Natural killer cell (primary cell): ENCODE data around the gene NHEJ1. TPM values are rescaled to one million over a fixed set of nuclear protein-coding genes. Genes with fewer than 3 reads are reported as not detected.

ENCODE experiments used
- ATAC-seq, 3 donors: fragments of 150-1000 bp in 2 of 3; fragments of 200-7000 bp in 1 of 3; cut with Tn5 transposase; 1 replicate in 1 of 3; 2 replicates in 2 of 3; pipeline ENCODE4 v1.10.0; 2021; ENCODE audit warnings: mild to moderate bottlenecking in 2 of 3, moderate library complexity in 2 of 3
- DNase-seq, 2 donors: peaks; one replicate each; pipeline versions ENCODE4 v3.0.0 to v3.0.0-alpha.2; 2013 to 2021; ENCODE audit warnings: mixed read lengths in 1 of 2
- H3K27ac ChIP-seq: one replicate; pipeline ENCODE4 v1.5.1; 2013; ENCODE audit warnings: mild to moderate bottlenecking, low read length
- H3K27me3 ChIP-seq: one replicate; pipeline ENCODE4 v1.6.1; 2013; ENCODE audit warnings: low read length; ENCODE audit not compliant: control insufficient read depth, insufficient read depth
- H3K36me3 ChIP-seq: one replicate; pipeline ENCODE4 v1.6.1; 2013; ENCODE audit warnings: low read length; ENCODE audit not compliant: control insufficient read depth, insufficient read depth
- H3K4me1 ChIP-seq: one replicate; pipeline ENCODE4 v1.6.1; 2013; ENCODE audit warnings: low read length; ENCODE audit not compliant: control insufficient read depth, insufficient read depth
- H3K4me3 ChIP-seq: one replicate; pipeline ENCODE4 v1.5.1; 2013; ENCODE audit warnings: low read length
- H3K9me3 ChIP-seq: one replicate; pipeline ENCODE4 v1.6.1; 2013; ENCODE audit warnings: low read length; ENCODE audit not compliant: control insufficient read depth, insufficient read depth
- H3K27ac Mint-ChIP-seq, 2 donors: one replicate each; pipeline ENCODE4 v1.8.0; 2022; ENCODE audit warnings: mild to moderate bottlenecking in 2 of 2, mixed read lengths in 2 of 2, moderate library complexity in 1 of 2
- H3K27me3 Mint-ChIP-seq, 2 donors: one replicate each; pipeline ENCODE4 v1.8.0; 2022; ENCODE audit warnings: low read depth in 2 of 2, mixed read lengths in 2 of 2
- H3K36me3 Mint-ChIP-seq: one replicate; pipeline ENCODE4 v1.8.0; 2022; ENCODE audit warnings: mixed read lengths
- H3K4me1 Mint-ChIP-seq, 2 donors: one replicate each; pipeline ENCODE4 v1.8.0; 2022; ENCODE audit warnings: mixed read lengths in 2 of 2
- H3K4me3 Mint-ChIP-seq: one replicate; pipeline ENCODE4 v1.8.0; 2022; ENCODE audit warnings: mild to moderate bottlenecking, moderate library complexity, mixed read lengths
- H3K9me3 Mint-ChIP-seq, 2 donors: one replicate each; pipeline ENCODE4 v1.8.0; 2022; ENCODE audit warnings: mixed read lengths in 2 of 2
- WGBS: methylation state at CpG from one replicate; pipeline ENCODE4 v1.1.7; 2013; ENCODE audit warnings: missing lambda C conversion rate; ENCODE audit not compliant: insufficient coverage; 5-methylcytosine and 5-hydroxymethylcytosine counted together
- intact Hi-C: fragments of 100-400 bp; cut with micrococcal nuclease; formaldehyde crosslinking; loops from one replicate; pipeline ENCODE4 v1.14.2; 2022
- total RNA-seq, 4 donors: library from RNA; stranded (reverse); fragments of 120-200 nt in 1 of 4; gene quantifications; one replicate each; pipeline versions ENCODE4 v1.2.3 to v1.2.4, GENCODE V29; 2013 to 2022
- TF ChIP-seq, protein P1 (sequence below): fragments of 200-600 bp; IDR thresholded peaks from one replicate; pipeline ENCODE4 v1.8.0; 2022; ENCODE audit warnings: antibody characterized with exemption

Gene NHEJ1
- total RNA-seq, 3 donors from 2014 or later (not counting 1 experiment from before 2014, with no cell fraction given) = 9.9 to 12.7 (median 11.0) TPM

- intact Hi-C loops = no loop called here
- H3K27ac Mint-ChIP-seq = no peak overlapping the region
- no peaks in the 10 kb centered on the region for H3K27me3 Mint-ChIP-seq
Observed at GRCh38 chr2:219079417-219079816, 81.2 kb downstream of the NHEJ1 start.

DNA sequence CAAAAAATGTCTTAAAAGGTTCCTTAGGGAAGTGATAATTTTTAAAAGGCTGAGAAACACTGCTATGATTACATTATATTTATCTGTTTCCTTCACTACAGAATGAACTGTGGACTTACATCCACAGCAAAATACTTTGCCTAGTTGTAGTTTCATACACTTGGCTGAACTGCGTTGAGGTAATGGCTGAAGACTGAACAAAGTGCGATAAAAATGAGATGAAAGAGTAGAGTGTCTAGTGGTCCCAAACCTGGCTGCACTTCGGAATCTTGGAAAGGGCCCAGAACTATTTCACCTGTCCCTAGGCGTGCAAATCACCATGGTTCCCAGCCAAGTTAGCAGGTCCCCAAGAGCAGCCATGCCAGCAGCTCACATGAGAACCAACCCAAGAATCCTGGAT lies 81.7 kb downstream of the NHEJ1 start:
- ATAC-seq (no peak), DNase-seq (no peak)
- TF ChIP-seq, protein P1, sequence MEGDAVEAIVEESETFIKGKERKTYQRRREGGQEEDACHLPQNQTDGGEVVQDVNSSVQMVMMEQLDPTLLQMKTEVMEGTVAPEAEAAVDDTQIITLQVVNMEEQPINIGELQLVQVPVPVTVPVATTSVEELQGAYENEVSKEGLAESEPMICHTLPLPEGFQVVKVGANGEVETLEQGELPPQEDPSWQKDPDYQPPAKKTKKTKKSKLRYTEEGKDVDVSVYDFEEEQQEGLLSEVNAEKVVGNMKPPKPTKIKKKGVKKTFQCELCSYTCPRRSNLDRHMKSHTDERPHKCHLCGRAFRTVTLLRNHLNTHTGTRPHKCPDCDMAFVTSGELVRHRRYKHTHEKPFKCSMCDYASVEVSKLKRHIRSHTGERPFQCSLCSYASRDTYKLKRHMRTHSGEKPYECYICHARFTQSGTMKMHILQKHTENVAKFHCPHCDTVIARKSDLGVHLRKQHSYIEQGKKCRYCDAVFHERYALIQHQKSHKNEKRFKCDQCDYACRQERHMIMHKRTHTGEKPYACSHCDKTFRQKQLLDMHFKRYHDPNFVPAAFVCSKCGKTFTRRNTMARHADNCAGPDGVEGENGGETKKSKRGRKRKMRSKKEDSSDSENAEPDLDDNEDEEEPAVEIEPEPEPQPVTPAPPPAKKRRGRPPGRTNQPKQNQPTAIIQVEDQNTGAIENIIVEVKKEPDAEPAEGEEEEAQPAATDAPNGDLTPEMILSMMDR = no peak
- no peaks in the 10 kb centered on the region for H3K4me1 ChIP-seq
- H3K9me3 ChIP-seq = no peaks in the 10 kb centered on the region
- H3K27me3 ChIP-seq = no peaks in the 10 kb centered on the region
- intact Hi-C loops = no loop called here
- H3K4me3 ChIP-seq = no peak overlapping the region
- H3K27me3 Mint-ChIP-seq = no peaks in the 10 kb centered on the region
- WGBS = 98% methylated on average over 4 of the region's 4 CpGs
- peaks cover 16% of the 10 kb centered on the region for H3K36me3 ChIP-seq
- no peak overlapping the region for H3K27ac Mint-ChIP-seq
- H3K4me1 Mint-ChIP-seq = peaks cover 0 to 4% of the 10 kb centered on the region in 2 donors
- peaks cover 6% of the 10 kb centered on the region for H3K36me3 Mint-ChIP-seq
- no peak overlapping the region for H3K27ac ChIP-seq
- H3K9me3 Mint-ChIP-seq = no peaks in the 10 kb centered on the region
- H3K4me3 Mint-ChIP-seq = no peak overlapping the region

More at GRCh38 chr2:219079417-219079816, 81.2 kb downstream of the NHEJ1 start:
- ATAC-seq (no peak), DNase-seq (no peak)
- Mint-ChIP-seq H3K4me3 (no peak overlapping the region), H3K4me1 (peaks cover 0 to 4% of the 10 kb centered on the region in 2 donors), H3K9me3 (no peaks in the 10 kb centered on the region), H3K36me3 (peaks cover 6% of the 10 kb centered on the region)
- Histone ChIP-seq H3K4me3 (no peak overlapping the region), H3K27ac (no peak overlapping the region), H3K27me3 (no peaks in the 10 kb centered on the region), H3K4me1 (no peaks in the 10 kb centered on the region), H3K36me3 (peaks cover 16% of the 10 kb centered on the region), H3K9me3 (no peaks in the 10 kb centered on the region)
- TF ChIP-seq, protein P1 = no peak
- 95% methylated on average over 2 of the region's 2 CpGs for WGBS

- no peaks in the 10 kb centered on the region for H3K9me3 Mint-ChIP-seq
- H3K4me1 Mint-ChIP-seq = peaks cover 0 to 4% of the 10 kb centered on the region in 2 donors
- Histone ChIP-seq H3K27me3 (no peaks in the 10 kb centered on the region), H3K4me1 (no peaks in the 10 kb centered on the region), H3K27ac (no peak overlapping the region), H3K4me3 (no peak overlapping the region), H3K9me3 (no peaks in the 10 kb centered on the region), H3K36me3 (peaks cover 16% of the 10 kb centered on the region)
- intact Hi-C loops = no loop called here
- H3K36me3 Mint-ChIP-seq = peaks cover 6% of the 10 kb centered on the region
- DNase-seq = no peak
- TF ChIP-seq, protein P1 = no peak
- no peak overlapping the region for H3K27ac Mint-ChIP-seq
- H3K27me3 Mint-ChIP-seq = no peaks in the 10 kb centered on the region
- 100% methylated on average over 2 of the region's 3 CpGs for WGBS
- no peak overlapping the region for H3K4me3 Mint-ChIP-seq
- ATAC-seq = no peak
Observed at GRCh38 chr2:219078126-219078525, 82.5 kb downstream of the NHEJ1 start.

- H3K27ac ChIP-seq = no peak overlapping the region
- H3K4me1 ChIP-seq = no peaks in the 10 kb centered on the region
- no peak overlapping the region for H3K27ac Mint-ChIP-seq
- intact Hi-C loops = no loop called here
- H3K36me3 Mint-ChIP-seq = peaks cover 6% of the 10 kb centered on the region
- TF ChIP-seq, protein P1 = no peak
- no peaks in the 10 kb centered on the region for H3K9me3 ChIP-seq
- no peak overlapping the region for H3K4me3 Mint-ChIP-seq
- H3K27me3 ChIP-seq = no peaks in the 10 kb centered on the region
- no peaks in the 10 kb centered on the region for H3K9me3 Mint-ChIP-seq
- H3K4me1 Mint-ChIP-seq = peaks cover 0 to 4% of the 10 kb centered on the region in 2 donors
- ATAC-seq (no peak), DNase-seq (no peak)
- no peak overlapping the region for H3K4me3 ChIP-seq
- WGBS = 95% methylated on average over 3 of the region's 3 CpGs
- H3K27me3 Mint-ChIP-seq = no peaks in the 10 kb centered on the region
- peaks cover 16% of the 10 kb centered on the region for H3K36me3 ChIP-seq
Observed at GRCh38 chr2:219076253-219076652, 84.4 kb downstream of the NHEJ1 start.
